ENCODE measurements around the gene C17orf100.
"Not testable (repeated sequence)": the region's sequence is repeated elsewhere in the genome, so short reads cannot be mapped to it uniquely, and the experiment has no call there.

The C17orf100 gene

DNA sequence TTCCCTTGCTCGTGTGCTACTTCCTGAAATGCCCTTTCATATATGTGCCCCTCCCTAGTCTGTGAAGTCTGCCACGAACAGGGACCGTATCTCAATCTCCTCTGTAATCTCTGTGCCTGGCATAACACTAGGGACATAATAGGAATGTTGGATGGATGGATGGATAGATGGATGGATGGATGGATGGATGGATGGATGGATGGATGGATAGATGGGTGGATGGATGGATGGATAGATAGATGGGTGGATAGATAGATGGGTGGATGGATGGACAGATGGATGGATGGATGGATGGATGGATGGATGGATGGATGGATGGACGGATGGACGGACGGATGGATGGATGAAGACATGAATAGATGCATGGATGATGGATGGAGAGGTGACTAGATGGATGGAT is 40.4 kb downstream of the C17orf100 start:
- not testable (repeated sequence) for DNase-seq (ENCODE audit: low read depth in 2 of 2)

DNA sequence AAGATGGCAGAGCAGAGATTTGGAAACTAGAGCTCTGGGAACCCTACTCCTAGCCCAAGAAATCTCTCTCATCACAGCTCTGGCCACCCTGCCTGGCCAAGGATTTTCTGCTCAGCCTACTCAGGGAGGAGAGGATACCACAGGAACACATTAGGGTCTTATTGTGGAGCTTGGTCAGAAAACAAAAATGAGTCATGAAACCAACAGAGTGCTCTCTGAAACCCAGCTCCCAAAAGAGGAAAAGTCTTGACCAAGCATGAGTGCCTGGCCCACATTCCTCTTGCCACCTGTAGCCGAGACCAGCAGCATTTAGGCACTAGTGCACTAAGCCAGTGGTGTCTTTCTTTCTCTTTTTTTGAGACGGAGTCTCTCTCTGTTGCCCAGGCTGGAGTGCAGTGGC is 43.5 kb downstream of the C17orf100 start:
- DNase-seq (ENCODE audit: low read depth in 2 of 2): no peak

- DNase-seq (ENCODE audit: low read depth in 2 of 2): no peak
Measured at GRCh38 chr17:6695565-6695964, 44.0 kb downstream of the C17orf100 start.

DNA sequence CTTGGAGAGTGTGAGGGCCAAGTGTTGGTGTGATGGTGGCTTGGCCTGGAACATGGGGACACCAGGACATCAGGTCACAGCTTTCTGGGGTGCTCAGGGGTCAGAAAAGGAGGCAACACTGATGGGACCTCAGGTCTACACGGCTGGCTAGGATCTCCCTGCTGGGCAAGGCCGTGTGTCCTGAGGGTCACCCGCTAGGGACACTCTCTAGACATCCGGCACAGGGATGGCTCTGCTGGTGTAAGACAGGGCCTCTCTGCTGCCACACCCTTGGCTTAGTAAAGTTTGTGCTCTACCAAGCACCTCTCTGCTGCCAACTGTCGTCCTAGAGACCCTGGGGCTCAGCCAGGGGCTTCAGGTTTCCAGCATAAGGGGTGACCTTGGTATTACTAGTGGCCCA is 45.3 kb downstream of the C17orf100 start:
- no peak for DNase-seq (ENCODE audit: low read depth in 2 of 2)

DNA sequence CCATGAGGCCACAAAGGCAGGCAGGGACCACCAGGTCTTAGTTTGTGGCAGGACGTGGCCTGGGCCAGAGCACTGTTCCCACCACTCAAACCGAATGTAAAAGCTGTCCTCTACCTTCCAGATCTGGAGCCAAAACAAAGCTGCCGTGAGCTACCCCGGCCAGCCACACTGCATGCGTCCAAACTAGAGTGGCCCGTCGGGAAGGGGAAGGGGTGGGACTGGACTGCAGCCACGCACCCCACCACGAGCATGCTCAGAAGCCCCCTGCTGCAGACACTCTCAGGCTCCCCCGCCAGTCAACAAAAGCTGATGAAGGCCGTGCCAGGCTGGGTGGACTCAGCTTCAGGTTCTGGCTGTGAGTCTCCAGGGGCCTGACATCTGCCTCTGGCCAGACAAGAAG is 46.4 kb downstream of the C17orf100 start:
- no peak for DNase-seq (ENCODE audit: low read depth in 2 of 2)

DNA sequence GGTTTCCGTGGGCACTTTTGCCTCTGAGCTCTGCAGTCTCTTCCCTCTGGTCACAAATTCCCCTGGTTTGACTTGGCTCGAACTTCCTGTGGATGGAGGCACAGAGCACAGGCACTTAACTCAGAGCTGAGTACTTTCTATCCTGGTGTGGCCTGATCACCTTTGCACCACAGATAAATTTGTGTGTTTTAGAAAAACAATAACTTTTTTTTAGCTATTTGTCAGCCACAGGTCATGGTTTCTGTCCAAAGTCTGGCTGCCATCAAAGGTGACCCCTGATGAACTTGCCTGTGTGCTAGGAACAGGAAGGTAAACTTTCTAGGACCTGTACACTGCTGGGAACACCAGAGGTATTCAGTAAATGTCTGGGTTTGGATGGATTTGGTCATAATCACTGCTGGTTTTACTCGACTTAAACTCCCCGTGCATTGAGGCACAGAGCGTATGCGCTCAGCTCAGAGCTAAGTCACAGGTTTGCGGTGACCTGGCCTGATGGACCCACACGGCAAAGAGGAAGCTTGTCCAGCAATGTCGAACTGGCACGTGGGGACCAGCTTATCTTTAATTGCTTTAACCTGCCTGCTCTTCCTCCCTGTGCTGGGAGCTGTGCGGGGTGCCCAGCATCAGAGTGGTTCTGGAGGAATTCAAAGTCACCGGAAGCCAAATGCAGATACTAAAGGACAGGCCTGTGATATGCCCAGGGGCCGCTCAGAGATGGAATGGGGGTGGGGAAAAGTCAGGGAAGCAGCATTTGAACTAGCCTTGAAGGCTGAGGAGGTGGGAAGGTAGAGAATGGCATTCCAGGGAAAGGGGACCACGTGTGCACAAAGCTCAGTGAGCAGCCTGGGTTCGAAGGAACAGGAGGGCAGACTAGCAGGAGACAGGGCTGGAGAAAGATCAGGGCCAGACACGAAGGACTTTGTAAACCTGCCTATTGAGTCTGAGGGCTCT is 48.7 kb downstream of the C17orf100 start:
- no peak for DNase-seq (ENCODE audit: low read depth in 2 of 2)

DNA sequence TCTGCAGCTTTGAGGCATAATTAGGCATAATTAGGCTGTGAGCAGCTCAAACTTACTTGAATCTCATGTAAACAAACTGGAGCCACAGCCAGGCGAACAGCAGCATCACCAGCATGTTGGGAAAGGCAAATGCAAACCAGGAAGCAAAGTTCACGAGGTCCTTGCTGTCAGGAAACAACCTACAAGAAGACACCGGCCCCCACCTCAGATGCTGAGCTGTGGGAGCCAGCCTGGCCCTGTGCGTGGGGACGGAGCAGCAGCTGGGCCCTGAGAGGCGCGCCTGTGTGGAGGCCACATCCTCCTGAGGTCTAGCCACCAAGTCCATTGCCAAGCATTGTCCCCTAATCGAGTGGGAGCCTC is 49.4 kb downstream of the C17orf100 start:
- DNase-seq (ENCODE audit: low read depth in 2 of 2): no peak

GRCh38 chr17:6701719-6702118 is 50.2 kb downstream of the C17orf100 start:
- peak; percentile 20 to 33 for DNase-seq (ENCODE audit: low read depth in 2 of 2)

GRCh38 chr17:6702567-6703215 is 51.1 kb downstream of the C17orf100 start:
- no peak for DNase-seq (ENCODE audit: low read depth in 2 of 2)

All from stimulated activated CD8-positive, alpha-beta memory T cell treated with anti-CD3 and anti-CD28 coated beads, Interleukin-15, amount 100 ng/mL, for 48 hours (primary cell).